Large intestine (tissue), 3 donors: ENCODE data around the gene SIGLEC15. TPM values are rescaled to one million over a fixed set of nuclear protein-coding genes. Genes with fewer than 3 reads are reported as not detected.

Source experiments
- DNase-seq, 2 donors: peaks; one replicate each; pipeline versions ENCODE4 v3.0.0 to v3.0.0-alpha.2; 2013
- H3K27ac ChIP-seq: one replicate; pipeline ENCODE4 v1.5.1; 2013; ENCODE audit warnings: low read length
- H3K27me3 ChIP-seq: 2 replicates; pipeline ENCODE4 v1.6.1; 2013; ENCODE audit warnings: low read length; ENCODE audit not compliant: control insufficient read depth, insufficient read depth
- H3K36me3 ChIP-seq: 2 replicates; pipeline ENCODE4 v1.6.1; 2013; ENCODE audit warnings: low read length; ENCODE audit not compliant: control insufficient read depth, insufficient read depth
- H3K4me1 ChIP-seq: one replicate; pipeline ENCODE4 v1.6.1; 2013; ENCODE audit warnings: low read length; ENCODE audit not compliant: control insufficient read depth, insufficient read depth
- H3K4me3 ChIP-seq: one replicate; pipeline ENCODE4 v1.5.1; 2013; ENCODE audit warnings: low read length
- H3K9me3 ChIP-seq: one replicate; pipeline ENCODE4 v1.6.1; 2013; ENCODE audit warnings: mild to moderate bottlenecking, low read depth, low read length, moderate library complexity; ENCODE audit not compliant: control insufficient read depth
- WGBS: methylation state at CpG from one replicate; pipeline ENCODE4 v1.1.5; 2013; ENCODE audit warnings: low lambda C conversion rate; ENCODE audit not compliant: insufficient coverage; 5-methylcytosine and 5-hydroxymethylcytosine counted together
- polyA plus RNA-seq: library from polyadenylated mRNA; unstranded; fragments of 120-200 nt; gene quantifications from one replicate; pipeline ENCODE4 v1.2.1, GENCODE V29; 2013

Gene SIGLEC15
- polyA plus RNA-seq, 1 donor, result 2.0 TPM

GRCh38 chr18:45860492-45860891 is 35.0 kb downstream of the SIGLEC15 start:
- no CpG with 5 or more reads among the region's 4 CpGs for WGBS
- no peaks in the 10 kb centered on the region for H3K9me3 ChIP-seq
- no peak overlapping the region for H3K27ac ChIP-seq
- H3K4me3 ChIP-seq, result no peak overlapping the region
- H3K27me3 ChIP-seq, result no peaks in the 10 kb centered on the region
- no peaks in the 10 kb centered on the region for H3K4me1 ChIP-seq
- H3K36me3 ChIP-seq, result peaks cover 75% of the 10 kb centered on the region
- DNase-seq, result no peak

- no peak for DNase-seq
- 87% methylated on average over 2 of the region's 3 CpGs for WGBS
- H3K36me3 ChIP-seq, result peaks cover 77% of the 10 kb centered on the region
- no peaks in the 10 kb centered on the region for H3K9me3 ChIP-seq
- no peaks in the 10 kb centered on the region for H3K4me1 ChIP-seq
- no peaks in the 10 kb centered on the region for H3K27me3 ChIP-seq
- H3K27ac ChIP-seq, result no peak overlapping the region
- H3K4me3 ChIP-seq, result no peak overlapping the region
Observed at GRCh38 chr18:45860971-45861370, 35.5 kb downstream of the SIGLEC15 start.

GRCh38 chr18:45861926-45862325 is 36.5 kb downstream of the SIGLEC15 start:
- DNase-seq, result no peak
- H3K27me3 ChIP-seq, result no peaks in the 10 kb centered on the region
- no peak overlapping the region for H3K27ac ChIP-seq
- H3K4me3 ChIP-seq, result no peak overlapping the region
- WGBS, result 90% methylated on average over 1 of the region's 1 CpG
- H3K9me3 ChIP-seq, result no peaks in the 10 kb centered on the region
- peaks cover 79% of the 10 kb centered on the region for H3K36me3 ChIP-seq
- no peaks in the 10 kb centered on the region for H3K4me1 ChIP-seq

GRCh38 chr18:45863469-45863868 is 38.0 kb downstream of the SIGLEC15 start:
- WGBS, result no CpG with 5 or more reads among the region's 1 CpG
- DNase-seq, result no peak
- Histone ChIP-seq H3K4me1 (no peaks in the 10 kb centered on the region), H3K27ac (no peak overlapping the region), H3K9me3 (no peaks in the 10 kb centered on the region), H3K36me3 (peaks cover 77% of the 10 kb centered on the region), H3K27me3 (no peaks in the 10 kb centered on the region), H3K4me3 (no peak overlapping the region)

GRCh38 chr18:45864081-45864480 is 38.6 kb downstream of the SIGLEC15 start:
- Histone ChIP-seq H3K27me3 (no peaks in the 10 kb centered on the region), H3K4me3 (no peak overlapping the region), H3K36me3 (peaks cover 71% of the 10 kb centered on the region), H3K4me1 (no peaks in the 10 kb centered on the region), H3K9me3 (no peaks in the 10 kb centered on the region), H3K27ac (no peak overlapping the region)
- WGBS, result 100% methylated on average over 4 of the region's 5 CpGs
- no peak for DNase-seq

GRCh38 chr18:45865466-45865865 is 40.0 kb downstream of the SIGLEC15 start:
- peaks cover 63% of the 10 kb centered on the region for H3K36me3 ChIP-seq
- no peaks in the 10 kb centered on the region for H3K27me3 ChIP-seq
- no peaks in the 10 kb centered on the region for H3K9me3 ChIP-seq
- no peaks in the 10 kb centered on the region for H3K4me1 ChIP-seq
- H3K27ac ChIP-seq, result no peak overlapping the region
- no peak for DNase-seq
- H3K4me3 ChIP-seq, result no peak overlapping the region
- no CpG with 5 or more reads among the region's 5 CpGs for WGBS

GRCh38 chr18:45870419-45870818 is 44.9 kb downstream of the SIGLEC15 start:
- no peaks in the 10 kb centered on the region for H3K4me1 ChIP-seq
- H3K27ac ChIP-seq, result no peak overlapping the region
- whole genome bisulfite sequencing, result no CpG with 5 or more reads among the region's 7 CpGs
- DNase-seq, result no peak
- no peak overlapping the region for H3K4me3 ChIP-seq
- peaks cover 59% of the 10 kb centered on the region for H3K36me3 ChIP-seq
- no peaks in the 10 kb centered on the region for H3K27me3 ChIP-seq
- no peaks in the 10 kb centered on the region for H3K9me3 ChIP-seq

- Histone ChIP-seq H3K27me3 (no peaks in the 10 kb centered on the region), H3K9me3 (no peaks in the 10 kb centered on the region), H3K4me3 (no peak overlapping the region), H3K4me1 (no peaks in the 10 kb centered on the region), H3K36me3 (peaks cover 56% of the 10 kb centered on the region), H3K27ac (no peak overlapping the region)
- no CpG with 5 or more reads among the region's 5 CpGs for WGBS
- DNase-seq, result no peak
Observed at GRCh38 chr18:45871431-45872084, 46.1 kb downstream of the SIGLEC15 start.

- no peaks in the 10 kb centered on the region for H3K27me3 ChIP-seq
- peaks cover 2% of the 10 kb centered on the region for H3K4me1 ChIP-seq
- H3K9me3 ChIP-seq, result no peaks in the 10 kb centered on the region
- no peak overlapping the region for H3K4me3 ChIP-seq
- peaks cover 56% of the 10 kb centered on the region for H3K36me3 ChIP-seq
- H3K27ac ChIP-seq, result no peak overlapping the region
- no peak for DNase-seq
- WGBS, result no CpG with 5 or more reads among the region's 5 CpGs
Observed at GRCh38 chr18:45874491-45875184, 49.2 kb downstream of the SIGLEC15 start.

GRCh38 chr18:45876161-45876560 is 50.7 kb downstream of the SIGLEC15 start:
- H3K4me1 ChIP-seq, result peaks cover 4% of the 10 kb centered on the region
- no peak overlapping the region for H3K27ac ChIP-seq
- no peaks in the 10 kb centered on the region for H3K27me3 ChIP-seq
- no peak for DNase-seq
- no peaks in the 10 kb centered on the region for H3K9me3 ChIP-seq
- peaks cover 53% of the 10 kb centered on the region for H3K36me3 ChIP-seq
- whole genome bisulfite sequencing, result 100% methylated on average over 1 of the region's 3 CpGs
- H3K4me3 ChIP-seq, result no peak overlapping the region

GRCh38 chr18:45877403-45877802 is 51.9 kb downstream of the SIGLEC15 start:
- no CpG with 5 or more reads among the region's 3 CpGs for WGBS
- no peaks in the 10 kb centered on the region for H3K9me3 ChIP-seq
- H3K4me3 ChIP-seq, result no peak overlapping the region
- H3K36me3 ChIP-seq, result peaks cover 55% of the 10 kb centered on the region
- DNase-seq, result no peak
- H3K27ac ChIP-seq, result no peak overlapping the region
- no peaks in the 10 kb centered on the region for H3K27me3 ChIP-seq
- H3K4me1 ChIP-seq, result peaks cover 4% of the 10 kb centered on the region
